HCT116 (cell line): ENCODE measurements around the gene CDR2L.

Experiments
- CBX3 ChIP-seq: IDR thresholded peaks from 2 replicates; pipeline ENCODE4 v1.6.1; 2012; ENCODE audit warnings: low read depth
- CEBPB ChIP-seq: IDR thresholded peaks from 2 replicates; pipeline ENCODE4 v1.6.1; 2012; ENCODE audit warnings: low read depth
- EZH2 ChIP-seq: fragments of 200-600 bp; sonication (generic); IDR thresholded peaks from 2 replicates; pipeline ENCODE4 v1.6.1; 2017; ENCODE audit warnings: antibody characterized with exemption, mixed run types
- EZH2phosphoT487 ChIP-seq: fragments of 200-600 bp; IDR thresholded peaks from 2 replicates; pipeline ENCODE4 v1.6.1; 2018; ENCODE audit warnings: antibody characterized with exemption, borderline replicate concordance
- FOSL1 ChIP-seq: IDR thresholded peaks from 2 replicates; pipeline ENCODE4 v1.6.1; 2012; ENCODE audit warnings: low read depth
- JUND ChIP-seq: IDR thresholded peaks from 2 replicates; pipeline ENCODE4 v1.6.1; 2012
- POLR2A ChIP-seq: IDR thresholded peaks from 2 replicates; pipeline ENCODE4 v1.7.0; 2011; ENCODE audit warnings: borderline replicate concordance; ENCODE audit not compliant: insufficient read depth, insufficient read length; ENCODE audit errors: extremely low read depth
- POLR2AphosphoS5 ChIP-seq: IDR thresholded peaks from 2 replicates; pipeline ENCODE4 v1.6.1; 2011; ENCODE audit warnings: mild to moderate bottlenecking, low read depth, low read length, moderate library complexity
- REST ChIP-seq: IDR thresholded peaks from 2 replicates; pipeline ENCODE4 v1.6.1; 2012; ENCODE audit warnings: low read depth
- SIN3A ChIP-seq: IDR thresholded peaks from 2 replicates; pipeline ENCODE4 v1.6.1; 2012; ENCODE audit warnings: low read depth
- YY1 ChIP-seq: IDR thresholded peaks from 2 replicates; pipeline ENCODE4 v1.6.1; 2011; ENCODE audit warnings: low read length, low read depth, moderate library complexity, mild to moderate bottlenecking; ENCODE audit not compliant: insufficient replicate concordance; ENCODE audit errors: extremely low read depth
- ZNF274 ChIP-seq: fragments of 200-500 bp; sonication (Bioruptor generic); IDR thresholded peaks from 2 replicates; pipeline ENCODE4 v1.6.1; 2014; ENCODE audit warnings: mild to moderate bottlenecking, low read depth, low read length, inconsistent platforms
- TF ChIP-seq, protein P1 (sequence below), 3 experiments: fragments of 200-600 bp in 1 of 3; sonication (generic) in 1 of 3; IDR thresholded peaks in 2 of 3; conservative IDR thresholded peaks in 1 of 3; 2 replicates each; pipeline ENCODE4 v1.5.1; 2012 to 2017; ENCODE audit warnings: low read depth in 2 of 3, low read length in 2 of 3, antibody characterized with exemption in 1 of 3, borderline replicate concordance in 1 of 3, control low read depth in 1 of 3, mild to moderate bottlenecking in 1 of 3, mixed read lengths in 1 of 3, mixed run types in 1 of 3, moderate library complexity in 1 of 3; ENCODE audit not compliant: insufficient read depth in 1 of 3

DNA sequence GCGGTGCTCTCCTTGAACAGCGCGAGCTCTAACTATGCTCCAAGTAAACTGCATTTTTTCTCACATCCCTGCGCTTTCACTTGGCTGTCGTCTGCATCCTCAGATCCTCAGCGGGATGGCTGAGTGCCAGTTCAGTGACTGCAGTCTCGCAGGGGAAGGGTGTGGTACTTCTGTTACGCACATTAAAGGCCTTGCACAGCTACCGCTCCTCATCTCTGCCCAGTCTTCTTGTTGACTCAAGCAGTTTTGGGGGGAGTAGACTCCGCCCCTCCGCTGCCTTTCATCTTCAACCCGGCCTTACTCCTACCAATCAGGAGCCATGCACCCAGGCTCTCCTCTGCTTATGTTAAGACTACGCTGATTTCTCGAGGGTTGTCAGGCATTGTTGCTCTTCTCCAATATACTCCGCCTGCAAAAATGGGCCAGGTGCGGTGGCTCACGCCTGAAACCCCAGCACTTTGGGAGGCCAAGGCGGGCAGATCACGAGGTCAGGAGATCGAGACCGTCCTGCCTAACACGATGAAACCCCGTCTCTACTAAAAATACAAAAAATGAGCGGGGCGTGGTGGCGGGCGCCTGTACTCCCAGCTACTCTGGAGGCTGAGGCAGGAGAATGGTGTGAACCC is 49.3 kb downstream of the CDR2L start:
- no peak for TF ChIP-seq POLR2A
- TF ChIP-seq EZH2phosphoT487: no peak
- no peak for TF ChIP-seq EZH2
- peak; percentile 6 for TF ChIP-seq YY1
- no peak for TF ChIP-seq ZNF274
- no peak for TF ChIP-seq FOSL1
- TF ChIP-seq, protein P1, sequence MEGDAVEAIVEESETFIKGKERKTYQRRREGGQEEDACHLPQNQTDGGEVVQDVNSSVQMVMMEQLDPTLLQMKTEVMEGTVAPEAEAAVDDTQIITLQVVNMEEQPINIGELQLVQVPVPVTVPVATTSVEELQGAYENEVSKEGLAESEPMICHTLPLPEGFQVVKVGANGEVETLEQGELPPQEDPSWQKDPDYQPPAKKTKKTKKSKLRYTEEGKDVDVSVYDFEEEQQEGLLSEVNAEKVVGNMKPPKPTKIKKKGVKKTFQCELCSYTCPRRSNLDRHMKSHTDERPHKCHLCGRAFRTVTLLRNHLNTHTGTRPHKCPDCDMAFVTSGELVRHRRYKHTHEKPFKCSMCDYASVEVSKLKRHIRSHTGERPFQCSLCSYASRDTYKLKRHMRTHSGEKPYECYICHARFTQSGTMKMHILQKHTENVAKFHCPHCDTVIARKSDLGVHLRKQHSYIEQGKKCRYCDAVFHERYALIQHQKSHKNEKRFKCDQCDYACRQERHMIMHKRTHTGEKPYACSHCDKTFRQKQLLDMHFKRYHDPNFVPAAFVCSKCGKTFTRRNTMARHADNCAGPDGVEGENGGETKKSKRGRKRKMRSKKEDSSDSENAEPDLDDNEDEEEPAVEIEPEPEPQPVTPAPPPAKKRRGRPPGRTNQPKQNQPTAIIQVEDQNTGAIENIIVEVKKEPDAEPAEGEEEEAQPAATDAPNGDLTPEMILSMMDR (IDR thresholded peaks at IDR 0.05 in 2 of 3, conservative IDR thresholded peaks at IDR 0.05 in 1 of 3; ENCODE audit: borderline replicate concordance in 1 of 3, insufficient read depth in 1 of 3, low read depth in 2 of 3, low read length in 2 of 3): no peak
- TF ChIP-seq CBX3: no peak; the same call in 1 of the 2 replicates
- TF ChIP-seq POLR2AphosphoS5: no peak
- no peak for TF ChIP-seq CEBPB
- no peak for TF ChIP-seq REST
- 0 out of 2 replicates have a peak, but pooled peaks have one; percentile 28 for TF ChIP-seq SIN3A
- no peak for TF ChIP-seq JUND
